Astrocyte of the spinal cord (primary cell): ENCODE data around the gene ADD2.

Experiments used
- DNase-seq: peaks from one replicate; pipeline ENCODE4 v3.0.0; 2011; ENCODE audit warnings: low read depth, low spot score
- H3K4me3 ChIP-seq: 2 replicates; pipeline ENCODE4 v1.5.1; 2011; ENCODE audit warnings: low read depth, mild to moderate bottlenecking, low read length, moderate library complexity
- in situ Hi-C: cut with HindIII; loops from 2 replicates; pipeline ENCODE4 v1.10.0; 2017; ENCODE audit warnings: low sequenced_read_pairs
- TF ChIP-seq, protein P1 (sequence below): IDR thresholded peaks from 2 replicates; pipeline ENCODE4 v1.5.1; 2012; ENCODE audit warnings: low read depth, mild to moderate bottlenecking, low read length, inconsistent platforms

ADD2 gene

GRCh38 chr2:70702711-70703395 is 65.1 kb downstream of the ADD2 start:
- no peak for DNase-seq
- no peak overlapping the region for H3K4me3 ChIP-seq
- in situ Hi-C loops = no loop called here
- TF ChIP-seq, protein P1, sequence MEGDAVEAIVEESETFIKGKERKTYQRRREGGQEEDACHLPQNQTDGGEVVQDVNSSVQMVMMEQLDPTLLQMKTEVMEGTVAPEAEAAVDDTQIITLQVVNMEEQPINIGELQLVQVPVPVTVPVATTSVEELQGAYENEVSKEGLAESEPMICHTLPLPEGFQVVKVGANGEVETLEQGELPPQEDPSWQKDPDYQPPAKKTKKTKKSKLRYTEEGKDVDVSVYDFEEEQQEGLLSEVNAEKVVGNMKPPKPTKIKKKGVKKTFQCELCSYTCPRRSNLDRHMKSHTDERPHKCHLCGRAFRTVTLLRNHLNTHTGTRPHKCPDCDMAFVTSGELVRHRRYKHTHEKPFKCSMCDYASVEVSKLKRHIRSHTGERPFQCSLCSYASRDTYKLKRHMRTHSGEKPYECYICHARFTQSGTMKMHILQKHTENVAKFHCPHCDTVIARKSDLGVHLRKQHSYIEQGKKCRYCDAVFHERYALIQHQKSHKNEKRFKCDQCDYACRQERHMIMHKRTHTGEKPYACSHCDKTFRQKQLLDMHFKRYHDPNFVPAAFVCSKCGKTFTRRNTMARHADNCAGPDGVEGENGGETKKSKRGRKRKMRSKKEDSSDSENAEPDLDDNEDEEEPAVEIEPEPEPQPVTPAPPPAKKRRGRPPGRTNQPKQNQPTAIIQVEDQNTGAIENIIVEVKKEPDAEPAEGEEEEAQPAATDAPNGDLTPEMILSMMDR = no peak

GRCh38 chr2:70698847-70699246 is 69.2 kb downstream of the ADD2 start:
- in situ Hi-C loops = no loop called here
- H3K4me3 ChIP-seq = no peak overlapping the region
- TF ChIP-seq, protein P1 = no peak
- no peak for DNase-seq

DNA sequence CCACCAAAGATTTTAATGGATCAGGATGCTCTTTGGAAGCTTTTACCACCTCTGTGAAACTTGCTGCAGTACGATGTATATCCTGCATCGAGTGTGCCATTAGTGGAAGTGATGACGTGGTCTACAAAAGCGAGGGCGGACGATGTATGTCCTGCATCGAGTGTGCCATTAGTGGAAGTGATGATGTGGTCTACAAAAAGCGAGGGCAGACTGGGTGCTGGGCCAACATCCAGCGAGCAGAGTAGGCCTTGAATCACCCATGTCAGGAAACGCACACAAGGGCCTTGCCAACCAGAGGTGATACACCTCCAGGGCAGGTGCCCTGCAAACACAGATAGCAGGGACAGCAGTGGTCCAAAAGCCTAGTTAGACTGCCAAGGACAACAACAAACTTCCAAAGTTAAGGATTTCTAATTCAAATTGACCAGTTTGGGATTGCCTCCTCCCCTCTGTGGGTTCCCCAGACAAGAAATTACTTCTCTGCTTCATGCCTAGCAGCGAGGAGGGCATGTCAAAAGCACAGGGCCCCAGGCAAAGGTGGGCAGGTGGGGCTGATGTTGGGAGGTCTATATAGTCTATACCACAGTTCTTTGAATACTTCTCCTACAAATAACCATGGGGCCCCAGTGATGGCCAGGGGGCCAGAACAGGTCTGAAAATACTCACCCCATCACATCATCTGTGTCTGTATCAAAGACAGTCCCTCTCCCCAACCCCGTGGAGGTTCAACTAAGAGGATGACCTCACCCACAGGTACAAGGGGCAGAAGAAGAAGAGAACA is 70.2 kb downstream of the ADD2 start:
- TF ChIP-seq, protein P1 = no peak
- no peak overlapping the region for H3K4me3 ChIP-seq
- DNase-seq = no peak
- in situ Hi-C loops = no loop called here

GRCh38 chr2:70696142-70696541 is 71.9 kb downstream of the ADD2 start:
- in situ Hi-C loops = no loop called here
- TF ChIP-seq, protein P1 = no peak
- H3K4me3 ChIP-seq = no peak overlapping the region
- DNase-seq = no peak

- DNase-seq = no peak
- no peak overlapping the region for H3K4me3 ChIP-seq
- in situ Hi-C loops = no loop called here
- TF ChIP-seq, protein P1 = no peak
Measured at GRCh38 chr2:70692256-70692655, 75.7 kb downstream of the ADD2 start.

DNA sequence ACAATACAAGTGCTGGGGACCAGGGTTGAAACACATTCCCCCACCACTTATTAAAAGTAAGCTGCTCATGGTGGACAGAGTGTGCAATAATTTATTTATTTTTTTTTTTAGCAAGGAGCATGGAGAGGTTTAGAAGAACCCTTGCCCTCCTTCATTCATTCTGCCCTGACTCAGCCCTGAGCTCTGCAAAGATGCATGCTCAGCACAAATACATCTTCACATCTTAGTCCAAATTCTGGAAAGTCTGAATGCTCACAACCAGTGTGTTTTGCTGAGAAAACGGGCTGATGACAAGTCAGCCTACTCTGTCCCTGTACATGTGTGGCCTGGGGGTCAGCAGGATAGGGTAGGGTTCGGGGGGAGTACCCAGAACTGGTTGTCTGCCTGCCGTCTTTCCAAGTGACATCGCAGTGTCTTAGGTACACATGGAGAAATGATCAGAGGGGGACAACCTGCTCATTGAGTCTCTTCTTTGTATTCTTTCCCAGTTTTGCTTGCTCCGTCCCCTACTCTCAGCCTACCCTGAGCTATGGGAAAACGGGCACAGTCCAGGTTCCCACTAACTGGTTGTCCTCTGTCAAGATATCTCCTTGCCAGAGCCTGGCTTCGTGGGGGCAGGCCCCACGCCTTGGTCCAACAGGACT is 76.4 kb downstream of the ADD2 start:
- H3K4me3 ChIP-seq = no peak overlapping the region
- in situ Hi-C loops = no loop called here
- TF ChIP-seq, protein P1 = no peak
- DNase-seq = no peak
